ENCODE measurements around the gene ASCC3.
A peak's percentile ranks its signal among the peaks of the same experiment; 100 is the strongest.
"Not testable (repeated sequence)": the region's sequence is repeated elsewhere in the genome, so short reads cannot be mapped to it uniquely, and the experiment has no call there.

The ASCC3 gene

GRCh38 chr6:100880853-100881706 is at the start of gene ASCC3:
Gene ASCC3, minus strand, starts transcription at chr6:100881329. Its CDS starts 13,332 bp downstream, at chr6:100867997.
- peak; percentile 86 for DNase-seq

DNA sequence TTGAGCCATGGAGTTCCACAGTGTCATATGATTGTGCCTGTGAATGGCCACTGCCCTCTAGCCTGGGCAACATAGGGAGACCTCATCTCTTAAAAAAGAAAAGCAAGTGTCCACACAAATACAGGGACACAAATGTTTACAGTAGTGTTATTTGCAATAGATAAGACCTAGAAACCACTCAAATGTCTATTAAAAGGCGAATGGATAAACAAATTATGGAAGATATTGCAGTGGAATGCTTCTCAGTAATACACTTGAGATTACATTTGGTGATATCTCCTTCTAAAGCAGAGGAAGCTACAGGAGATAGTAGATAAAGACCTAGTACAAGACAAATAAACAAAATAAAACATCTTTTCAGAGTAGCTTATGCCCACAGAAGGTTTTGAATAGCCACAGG is 44.6 kb upstream of the ASCC3 start:
- DNase-seq = no peak

DNA sequence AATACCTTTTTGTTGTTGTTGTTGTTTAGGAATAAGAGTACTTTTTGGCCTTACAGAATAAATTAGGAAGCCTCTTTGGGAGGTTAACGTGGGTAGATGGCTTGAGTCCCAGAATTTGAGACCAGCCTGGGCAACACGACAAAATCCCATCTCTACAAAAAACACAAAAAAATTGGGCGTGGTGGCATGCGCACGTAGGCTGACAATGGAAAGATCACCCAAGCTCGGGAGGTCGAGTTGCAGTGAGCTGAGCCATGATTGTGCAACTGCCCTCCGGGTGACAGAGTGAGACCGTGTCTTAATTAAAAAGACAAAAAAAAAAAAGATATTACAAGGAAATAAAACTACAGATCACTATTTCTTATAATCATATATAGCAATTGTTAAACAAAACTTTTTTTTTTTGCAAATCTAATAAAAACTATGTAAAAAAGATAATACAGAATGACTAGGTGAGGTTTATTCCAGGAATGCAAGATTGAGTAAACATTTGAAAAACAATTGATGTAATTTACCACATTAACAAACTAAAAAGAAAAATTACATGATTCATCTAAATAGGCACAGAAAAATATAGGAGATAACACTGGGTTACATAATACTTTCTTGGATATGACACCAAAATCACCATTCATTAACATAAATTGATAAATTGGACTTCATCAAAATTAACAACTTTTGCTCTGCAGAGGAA is 43.6 kb upstream of the ASCC3 start:
- DNase-seq = no peak

DNA sequence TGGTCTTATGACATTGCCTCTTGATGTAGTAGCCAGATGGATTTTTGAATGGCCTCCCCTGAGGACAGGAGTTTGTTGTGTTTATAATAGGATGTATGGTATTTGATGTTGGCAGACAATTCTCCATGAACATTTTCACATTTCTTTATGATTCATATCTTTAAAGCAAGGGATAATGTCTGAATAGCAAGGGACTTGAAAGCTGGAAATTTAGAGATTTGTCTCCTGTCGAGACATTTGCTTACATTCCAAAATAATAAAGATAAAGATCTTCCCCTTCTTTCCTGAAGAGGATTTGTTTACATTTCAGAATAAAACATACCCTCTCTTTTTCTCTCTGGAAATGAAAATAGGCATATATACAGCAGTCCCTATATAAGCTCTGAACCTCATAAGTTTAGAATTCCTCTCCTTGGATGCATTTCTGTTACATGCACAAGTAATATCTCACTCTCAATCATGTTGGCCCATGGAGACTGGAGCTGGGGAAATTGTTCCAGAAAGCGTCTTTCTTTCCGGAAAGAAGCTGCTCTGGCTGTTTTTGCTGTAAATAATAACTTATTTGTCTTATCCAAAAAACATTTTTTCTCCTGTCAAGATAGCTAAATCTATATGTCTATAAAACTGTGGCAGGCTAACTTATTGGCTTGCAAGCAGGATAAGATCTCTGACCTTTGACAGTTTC is 42.5 kb upstream of the ASCC3 start:
- DNase-seq = no peak

DNA sequence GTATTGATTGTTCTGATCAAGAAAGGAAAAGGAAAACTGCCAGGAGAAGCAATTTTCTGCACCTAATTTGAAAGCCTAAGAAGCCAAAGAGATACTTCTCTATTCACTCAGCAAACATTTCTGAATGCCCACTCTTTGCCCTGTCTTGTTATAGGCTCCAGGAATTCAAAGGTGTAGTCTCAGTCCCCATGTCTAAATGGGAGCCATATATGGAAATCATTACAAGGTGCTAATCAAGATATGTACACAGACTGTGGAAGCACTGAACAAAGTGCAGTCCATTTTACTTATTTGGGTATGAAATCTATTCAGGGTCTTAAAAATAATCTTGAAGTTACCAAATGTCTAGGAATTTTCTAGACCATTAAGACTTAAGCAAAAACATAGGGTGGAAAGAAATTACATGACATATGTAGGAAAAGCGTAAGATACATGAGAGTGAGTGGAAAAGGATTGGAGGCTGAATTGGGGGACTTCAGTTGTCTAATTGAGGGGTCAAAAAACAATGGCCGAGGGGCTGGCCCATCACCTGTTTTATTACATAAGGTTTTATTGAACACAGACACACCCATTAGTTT is 39.0 kb upstream of the ASCC3 start:
- DNase-seq = no peak

- no peak for DNase-seq
Measured at GRCh38 chr6:100918152-100918551, 37.0 kb upstream of the ASCC3 start.

- DNase-seq = no peak
Measured at GRCh38 chr6:100915876-100916275, 34.7 kb upstream of the ASCC3 start.

DNA sequence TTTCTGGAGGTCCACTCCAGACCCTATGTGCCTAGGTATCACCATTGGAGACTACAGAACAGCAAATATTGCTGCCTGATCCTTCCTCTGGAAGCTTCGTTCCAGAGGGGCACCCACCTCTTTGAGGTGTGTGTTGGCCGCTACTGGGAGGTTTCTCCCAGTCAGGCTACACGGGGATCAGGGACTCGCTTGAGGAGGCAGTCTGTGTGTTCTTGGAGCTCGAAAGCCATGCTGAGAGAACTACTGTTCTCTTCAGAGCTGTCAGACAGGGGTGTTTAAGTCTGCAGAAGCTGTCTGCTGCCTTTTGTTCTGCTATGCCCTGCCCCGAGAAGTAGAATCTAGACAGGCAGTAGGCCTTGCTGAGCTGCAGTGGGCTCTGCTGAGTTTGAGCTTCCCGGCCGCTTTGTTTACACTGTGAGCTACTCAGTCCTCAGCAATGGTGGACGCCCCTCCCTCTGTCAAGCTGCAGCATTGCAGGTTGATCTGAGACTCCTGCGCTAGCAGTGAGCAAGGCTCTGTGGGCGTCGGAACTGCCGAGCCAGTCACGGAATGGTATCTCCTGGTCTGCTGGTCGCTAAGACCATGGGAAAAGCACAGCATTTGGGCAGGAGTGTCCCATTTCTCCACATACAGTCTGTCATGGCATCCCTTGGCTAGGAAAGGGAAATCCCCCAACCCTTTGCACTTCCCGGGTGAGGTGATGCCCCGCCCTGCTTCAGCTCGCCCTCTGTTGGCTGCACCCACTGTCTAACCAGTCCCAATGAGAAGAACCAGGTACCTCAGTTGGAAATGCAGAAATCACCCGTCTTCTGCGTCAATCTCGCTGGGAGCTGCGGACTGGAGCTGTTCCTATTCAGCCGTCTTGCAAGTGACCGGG is 32.5 kb upstream of the ASCC3 start:
- no peak for DNase-seq

DNA sequence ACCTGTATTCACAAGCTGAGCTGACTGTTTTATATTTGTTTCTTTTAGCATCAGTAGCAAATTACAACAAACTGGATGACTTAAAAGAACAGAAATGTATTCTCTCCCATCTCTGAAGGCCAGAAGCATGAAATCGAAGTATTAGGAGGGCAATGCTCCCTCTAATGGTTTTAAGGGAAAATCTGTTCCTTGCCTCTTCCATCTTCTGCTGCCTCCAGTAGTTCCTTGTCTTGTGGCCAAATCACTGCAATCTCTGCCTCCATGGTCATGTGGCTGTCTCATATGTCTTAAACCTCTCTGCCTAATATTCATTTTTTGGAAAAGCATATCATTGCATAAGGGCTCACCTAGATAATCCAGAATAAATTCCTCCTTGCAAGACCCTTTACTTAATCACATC is 25.2 kb upstream of the ASCC3 start:
- no peak for DNase-seq

- no peak for DNase-seq
Measured at GRCh38 chr6:100905067-100905466, 23.9 kb upstream of the ASCC3 start.

- no peak for DNase-seq
Measured at GRCh38 chr6:100904316-100904715, 23.2 kb upstream of the ASCC3 start.

DNA sequence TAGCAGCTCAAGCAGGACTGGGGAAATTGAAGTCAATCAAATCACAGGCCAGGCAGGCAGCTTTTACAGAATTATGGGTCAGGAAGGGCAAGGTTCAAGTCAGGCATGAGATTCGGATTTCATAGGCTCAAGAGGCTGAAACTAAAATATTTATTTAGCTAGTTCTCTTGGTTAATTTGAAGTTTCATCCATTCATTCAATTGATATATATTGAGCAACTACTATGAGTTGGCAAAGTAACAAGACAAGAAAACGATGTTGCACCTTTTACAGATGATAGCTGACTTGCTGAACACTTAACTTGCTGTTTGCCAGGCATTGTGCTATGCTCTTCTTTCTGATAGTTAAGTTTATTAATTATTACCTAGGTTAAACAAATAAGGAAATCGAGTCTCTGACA is 20.5 kb upstream of the ASCC3 start:
- no peak for DNase-seq

DNA sequence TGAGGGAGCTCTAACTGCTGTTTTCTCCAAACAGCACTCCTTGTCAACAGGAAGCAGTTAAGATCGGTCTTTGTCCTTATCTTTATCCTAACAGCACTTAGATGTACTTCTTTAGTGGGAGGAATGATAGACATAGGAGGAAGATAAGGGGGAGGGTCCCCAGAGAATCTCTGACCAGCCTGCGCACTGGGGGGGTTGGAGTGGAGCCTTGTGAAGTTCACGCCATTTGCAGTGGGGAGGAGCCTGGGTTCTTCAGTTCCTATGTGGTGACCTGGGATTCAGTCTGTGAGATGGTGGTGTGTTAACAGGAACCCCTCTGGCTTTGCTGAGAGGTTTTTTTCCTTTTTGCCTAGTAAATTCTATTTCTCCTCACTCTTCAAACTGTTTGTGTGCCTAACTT is 18.1 kb upstream of the ASCC3 start:
- no peak for DNase-seq

- no peak for DNase-seq
Measured at GRCh38 chr6:100897671-100898070, 16.5 kb upstream of the ASCC3 start.

DNA sequence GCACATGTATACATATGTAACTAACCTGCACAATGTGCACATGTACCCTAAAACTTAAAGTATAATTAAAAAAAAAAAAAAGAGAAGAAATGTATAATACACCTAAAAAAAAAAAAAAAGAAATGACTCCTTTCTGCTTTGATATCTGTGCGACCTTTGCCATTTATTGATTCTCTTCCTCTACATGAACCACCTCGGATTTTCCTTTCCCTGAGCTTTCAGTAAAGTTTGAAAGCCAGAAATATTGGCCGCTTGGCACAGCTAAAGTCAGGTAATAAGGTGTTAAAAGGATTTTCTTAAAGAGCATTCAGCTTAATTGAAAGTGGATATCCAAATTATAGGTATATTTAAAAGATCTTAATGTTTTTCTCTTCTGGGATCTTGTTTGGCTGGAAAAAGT is 12.6 kb upstream of the ASCC3 start:
- DNase-seq = no peak

GRCh38 chr6:100892693-100893092 is 11.6 kb upstream of the ASCC3 start:
- no peak for DNase-seq

DNA sequence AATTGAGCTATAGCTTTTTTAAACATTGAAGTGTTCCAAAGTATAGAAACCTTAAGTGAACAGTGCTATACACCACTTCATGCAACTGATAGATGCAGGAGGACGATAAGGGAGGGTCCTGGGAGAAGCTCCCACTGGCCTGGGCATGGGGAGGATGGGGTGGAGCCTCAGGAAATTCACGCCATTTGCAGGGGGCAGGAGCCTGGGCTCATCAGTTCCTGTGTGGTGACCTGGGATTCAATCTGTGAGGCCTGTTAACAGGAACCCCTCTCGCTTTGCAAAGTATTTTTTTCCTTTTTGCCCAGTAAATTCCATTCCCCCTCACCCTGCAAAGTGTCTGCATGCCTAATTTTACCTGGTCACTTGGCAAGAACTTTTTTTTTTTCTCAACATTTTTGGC is 11.0 kb upstream of the ASCC3 start:
- no peak for DNase-seq

DNA sequence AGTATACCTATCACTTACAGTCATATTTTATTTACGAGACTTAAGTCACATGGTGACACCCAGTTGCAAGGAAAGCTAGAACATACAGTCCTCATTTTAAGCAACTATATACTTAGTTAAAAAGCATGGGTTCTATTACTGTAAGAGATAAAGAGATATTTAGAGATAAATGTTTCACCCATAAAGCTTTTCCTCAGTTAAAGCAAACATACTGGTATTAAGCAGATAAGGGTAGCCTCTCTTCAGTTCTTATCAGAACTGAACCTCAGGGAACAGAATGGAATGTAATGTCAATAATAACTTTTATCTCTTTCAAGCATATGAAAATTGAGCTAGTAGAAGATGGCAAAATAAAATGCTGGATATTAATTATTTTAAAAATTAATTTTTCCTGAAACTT is 9.9 kb upstream of the ASCC3 start:
- DNase-seq = no peak

DNA sequence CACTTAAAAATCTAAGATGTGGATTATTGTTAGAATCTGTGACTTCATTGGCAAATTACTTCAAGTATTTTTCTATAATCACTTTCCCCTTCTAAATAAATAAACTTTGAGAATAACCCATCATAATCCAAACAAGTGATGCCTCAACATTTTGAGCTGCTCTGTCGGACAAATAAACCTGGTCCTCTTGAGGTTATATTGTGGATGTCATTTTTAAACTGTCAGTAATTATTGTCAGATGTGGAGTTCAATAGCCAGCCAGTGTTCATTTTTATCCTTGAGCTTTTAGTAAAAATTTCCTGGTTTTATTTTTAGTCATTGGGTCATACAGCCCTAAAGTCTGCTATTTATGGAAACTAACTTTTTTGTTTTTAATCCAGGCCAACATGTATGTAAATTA is 9.5 kb upstream of the ASCC3 start:
- not testable (repeated sequence) for DNase-seq

GRCh38 chr6:100889351-100889750 is 8.2 kb upstream of the ASCC3 start:
- DNase-seq = no peak

DNA sequence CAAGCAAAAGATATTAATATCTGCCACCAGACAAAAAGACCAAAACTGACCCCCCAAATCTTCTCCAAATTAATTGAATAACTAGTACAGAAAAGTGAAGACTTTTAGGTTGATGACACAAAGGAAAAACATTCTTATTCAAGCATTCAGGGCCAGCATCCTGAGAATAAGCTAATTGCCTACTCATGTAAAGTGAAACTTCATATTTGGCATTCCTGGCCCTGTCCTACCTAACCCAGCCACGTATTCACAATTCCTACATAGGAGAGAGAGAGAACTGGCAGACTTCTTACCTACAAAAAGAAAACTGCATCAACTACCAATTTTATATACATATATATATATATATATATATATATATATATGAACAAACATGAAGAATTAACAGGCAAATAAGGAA is 4.9 kb upstream of the ASCC3 start:
- no peak for DNase-seq

DNA sequence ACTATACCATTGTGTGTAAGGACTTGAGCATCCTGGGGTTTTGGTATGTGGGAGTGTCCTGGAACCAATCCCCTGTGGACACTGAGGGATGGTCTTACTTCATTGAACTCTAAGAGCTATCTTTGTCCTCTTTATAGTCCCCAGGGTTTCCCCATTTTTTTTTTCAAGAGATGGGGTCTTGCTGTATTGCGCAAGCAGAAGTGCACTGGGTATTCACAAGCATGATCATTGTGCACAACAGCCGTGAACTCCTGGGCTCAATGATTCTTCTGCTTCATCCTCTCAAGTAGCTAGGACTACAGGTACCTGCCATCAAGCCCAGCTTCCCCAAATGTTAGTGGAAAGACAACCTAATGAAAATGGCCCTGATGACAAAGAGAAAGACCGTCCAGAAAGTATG is 2.2 kb upstream of the ASCC3 start:
- no peak for DNase-seq

DNA sequence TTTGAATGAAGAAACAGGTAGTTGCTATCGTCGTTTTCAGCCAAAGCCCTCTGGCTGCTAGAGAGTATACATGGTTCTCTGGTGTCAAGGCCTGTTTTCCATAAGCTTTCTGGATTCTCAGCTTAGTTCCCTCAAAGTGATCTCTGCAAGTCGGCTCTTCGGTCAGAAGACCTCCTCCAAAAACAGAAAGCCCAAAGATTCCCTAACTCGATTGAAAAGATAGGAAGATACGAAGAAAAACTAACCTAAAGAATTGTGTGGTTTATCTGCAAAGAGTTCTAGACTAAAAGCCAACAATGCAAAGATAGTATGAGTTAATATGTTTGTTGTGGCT is 545 bp upstream of the ASCC3 start:
- DNase-seq = no peak
